GM18499 (cell line): ENCODE measurements around the gene FOXP1.
"Not testable (repeated sequence)": the region's sequence is repeated elsewhere in the genome, so short reads cannot be mapped to it uniquely, and the experiment has no call there.

Experiments
- ATAC-seq: cut with Tn5 transposase; IDR thresholded peaks from one replicate; pipeline ENCODE4 v1.9.1; 2021; ENCODE audit warnings: moderate number of reproducible peaks; ENCODE audit not compliant: insufficient read depth, unreplicated experiment

FOXP1 gene

GRCh38 chr3:71356265-71356664 is 227.3 kb downstream of the FOXP1 start:
- ATAC-seq, result no peak

DNA sequence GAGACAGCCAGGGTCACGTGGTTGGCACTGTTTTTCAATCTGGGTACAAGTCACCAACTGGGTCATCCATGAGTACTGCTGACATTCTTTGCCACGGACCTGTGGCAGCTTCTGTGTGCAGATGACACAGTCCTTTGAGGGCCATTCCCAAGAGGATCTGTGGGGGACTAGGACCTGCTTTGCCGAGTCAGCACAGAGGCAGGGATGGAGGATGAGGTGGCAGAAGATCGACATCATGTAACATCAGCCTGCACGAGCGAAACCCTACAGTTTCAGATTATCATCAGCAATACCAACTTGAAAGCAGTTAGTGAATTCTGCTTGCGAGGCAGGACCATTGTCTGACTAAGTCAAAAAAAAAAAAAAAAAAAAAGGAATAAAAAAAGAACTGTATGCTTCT is 227.7 kb downstream of the FOXP1 start:
- no peak for ATAC-seq

DNA sequence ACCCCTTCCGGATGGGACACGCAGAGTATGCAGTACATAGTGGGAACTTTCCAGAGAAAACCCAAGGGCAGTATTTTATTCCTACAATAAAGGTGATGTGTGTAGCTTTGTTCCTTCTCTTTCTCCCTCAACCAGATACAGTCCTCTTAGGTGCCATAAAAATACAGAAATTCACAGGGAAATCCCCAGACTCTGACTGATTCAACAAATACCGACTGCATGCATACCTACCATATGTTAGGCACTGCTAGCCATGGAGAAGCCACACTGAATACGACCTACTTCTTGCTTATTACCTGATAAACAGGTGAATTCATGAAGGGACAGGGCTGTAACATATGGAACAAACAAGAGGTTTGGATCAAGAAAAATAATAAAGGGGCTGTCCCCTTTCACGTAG is 228.5 kb downstream of the FOXP1 start:
- no peak for ATAC-seq

- ATAC-seq, result no peak
These were observed 232.0 kb downstream of the FOXP1 start for GRCh38 chr3:71351403-71352149.

DNA sequence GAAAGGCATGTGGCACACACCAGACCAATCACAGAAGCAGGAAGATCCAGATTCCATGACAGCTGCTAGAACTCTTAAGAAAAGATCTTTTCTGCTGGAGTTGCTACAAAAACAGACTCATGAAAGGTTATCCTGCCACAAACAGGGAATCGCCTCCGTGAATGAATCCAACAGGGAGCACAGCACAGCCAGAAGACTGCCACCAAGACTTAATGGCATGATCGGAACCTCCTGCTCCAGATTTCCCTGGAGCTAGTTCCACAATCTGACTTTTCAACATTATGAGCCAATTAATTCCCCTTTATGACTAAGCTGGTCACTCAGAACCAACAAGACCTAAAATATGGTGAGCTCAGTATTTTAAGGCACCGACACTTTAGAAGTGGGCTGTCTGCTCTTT is 232.5 kb downstream of the FOXP1 start:
- ATAC-seq, result no peak

DNA sequence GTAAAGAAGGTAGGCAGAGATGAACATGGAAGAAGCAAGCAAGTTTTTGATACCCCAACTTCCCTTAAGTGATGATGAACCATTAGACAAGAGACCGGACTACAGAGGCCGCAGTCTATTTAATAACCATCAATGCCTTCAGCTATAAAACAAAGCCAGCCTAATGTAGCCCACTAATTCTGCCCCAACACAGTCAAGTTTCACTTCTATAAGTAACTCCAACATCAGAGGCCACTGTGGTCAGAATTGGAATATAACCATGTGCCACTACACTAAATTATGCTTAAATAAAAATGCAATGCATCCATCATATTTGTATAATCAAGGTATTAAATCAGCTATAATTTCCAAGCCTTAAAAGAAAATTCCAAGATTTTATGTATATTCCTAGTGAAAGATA is 234.7 kb downstream of the FOXP1 start:
- ATAC-seq, result no peak

DNA sequence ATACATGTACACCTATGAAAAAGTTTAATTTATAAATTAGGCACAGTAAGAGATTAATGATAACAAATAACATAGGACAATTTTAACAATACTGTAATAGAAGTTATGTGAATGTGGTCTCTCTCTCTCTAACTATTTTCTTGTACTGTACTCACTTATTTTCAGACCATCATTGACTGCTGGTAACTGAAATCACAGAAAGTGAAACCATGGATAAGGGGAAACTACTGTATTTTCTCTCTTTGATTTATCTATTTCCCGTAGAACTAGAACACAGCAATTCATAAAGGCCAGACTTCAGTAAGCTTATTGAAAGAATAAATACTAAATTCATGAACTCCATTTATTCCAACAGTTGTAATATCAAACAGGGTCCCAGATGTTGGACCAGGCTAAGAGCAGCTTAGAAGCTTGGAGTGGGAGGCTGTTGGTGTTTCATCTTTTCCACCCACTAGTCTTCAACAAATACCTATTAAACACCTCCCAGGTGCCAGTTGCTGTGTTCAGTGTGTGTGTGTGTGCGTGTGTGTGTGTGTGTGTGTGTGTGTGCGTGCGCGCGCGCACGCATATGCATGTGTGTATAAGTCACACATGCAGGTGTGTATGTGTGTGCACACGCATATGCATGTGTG is 235.4 kb downstream of the FOXP1 start:
- no peak for ATAC-seq

DNA sequence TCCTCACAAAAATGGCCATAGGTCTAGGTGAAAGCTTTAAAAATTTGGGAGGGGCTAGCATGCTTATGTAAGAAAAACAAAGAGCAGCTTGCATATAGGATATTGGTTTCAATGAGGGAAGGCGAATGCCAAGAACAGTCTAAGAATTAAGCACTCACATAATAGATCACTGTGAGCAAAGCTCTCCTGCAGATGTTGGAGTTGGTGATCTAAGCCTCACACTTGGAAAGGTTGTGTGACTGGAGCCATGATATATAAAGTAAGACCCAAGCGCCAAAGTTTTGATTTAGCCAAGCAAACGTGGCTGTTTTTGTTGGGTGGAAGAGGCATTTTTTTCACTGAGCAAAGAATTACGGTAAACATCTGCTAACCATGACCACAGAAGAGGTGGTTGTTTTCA is 237.5 kb downstream of the FOXP1 start:
- ATAC-seq, result no peak

- no peak for ATAC-seq
These were observed 238.0 kb downstream of the FOXP1 start for GRCh38 chr3:71345429-71346040.

- no peak for ATAC-seq
These were observed 241.8 kb downstream of the FOXP1 start for GRCh38 chr3:71341721-71342120.

- no peak for ATAC-seq
These were observed 244.5 kb downstream of the FOXP1 start for GRCh38 chr3:71339049-71339448.

DNA sequence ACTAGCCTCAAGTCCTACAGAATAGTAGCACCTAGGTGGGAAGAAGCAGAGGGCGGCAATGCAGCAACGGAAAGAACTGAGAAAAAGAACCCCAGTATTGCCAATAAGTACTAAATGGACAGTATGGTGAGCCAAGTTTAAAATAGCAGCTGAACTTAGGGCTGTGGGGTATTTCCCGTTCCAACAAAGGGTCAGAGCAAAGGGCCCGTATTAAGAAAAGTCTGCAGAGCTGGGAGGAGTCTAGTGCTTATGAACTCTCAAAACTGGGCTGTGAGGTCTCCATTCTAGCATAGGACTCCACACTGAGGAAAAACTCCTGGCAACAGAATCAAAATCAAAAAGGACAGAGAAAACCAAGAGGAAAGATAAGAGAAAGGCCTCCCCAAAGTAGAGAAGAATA is 250.7 kb downstream of the FOXP1 start:
- ATAC-seq, result no peak

DNA sequence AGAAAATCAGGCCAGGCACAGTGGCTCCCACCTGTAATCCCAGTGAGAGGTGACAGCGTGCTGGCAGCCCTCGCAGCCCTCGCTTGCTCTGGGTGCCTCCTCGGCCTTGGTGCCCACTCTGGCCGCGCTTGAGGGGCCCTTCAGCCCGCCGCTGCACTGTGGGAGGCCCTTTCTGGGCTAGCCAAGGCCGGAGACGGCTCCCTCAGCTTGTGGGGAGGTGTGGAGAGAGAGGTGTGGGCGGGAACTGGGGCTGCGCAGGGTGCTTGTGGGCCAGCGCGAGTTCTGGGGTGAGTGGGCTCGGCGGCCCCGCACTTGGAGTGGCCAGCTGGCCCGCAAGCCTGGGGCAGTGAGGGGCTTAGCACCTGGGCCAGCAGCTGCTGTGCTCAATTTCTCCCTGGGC is 252.6 kb downstream of the FOXP1 start:
- ATAC-seq, result no peak

- no peak for ATAC-seq
These were observed 253.0 kb downstream of the FOXP1 start for GRCh38 chr3:71330505-71330904.

GRCh38 chr3:71329817-71330216 is 253.7 kb downstream of the FOXP1 start:
- ATAC-seq, result no peak

DNA sequence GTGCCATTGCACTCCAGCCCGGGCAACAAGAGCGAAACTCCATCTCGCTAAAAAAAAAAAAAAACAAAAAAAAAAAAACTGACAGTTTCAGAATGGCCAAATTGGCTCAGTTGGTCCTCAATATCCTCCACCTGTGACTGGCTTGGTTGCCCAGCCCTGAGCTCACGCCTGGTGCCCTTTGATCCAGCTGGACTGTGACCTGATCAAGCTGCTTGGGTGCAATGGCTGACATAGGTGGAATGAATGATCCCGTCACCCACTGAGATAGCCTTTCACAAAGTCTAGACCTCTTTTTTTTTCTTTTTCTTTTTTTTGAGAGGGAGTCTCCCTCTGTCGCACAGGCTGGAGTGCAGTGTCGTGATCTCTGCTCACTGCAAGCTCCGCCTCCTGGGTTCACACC is 254.6 kb downstream of the FOXP1 start:
- ATAC-seq, result no peak

- no peak for ATAC-seq
These were observed 255.6 kb downstream of the FOXP1 start for GRCh38 chr3:71327936-71328335.

- ATAC-seq, result no peak
These were observed 257.8 kb downstream of the FOXP1 start for GRCh38 chr3:71325715-71326114.

DNA sequence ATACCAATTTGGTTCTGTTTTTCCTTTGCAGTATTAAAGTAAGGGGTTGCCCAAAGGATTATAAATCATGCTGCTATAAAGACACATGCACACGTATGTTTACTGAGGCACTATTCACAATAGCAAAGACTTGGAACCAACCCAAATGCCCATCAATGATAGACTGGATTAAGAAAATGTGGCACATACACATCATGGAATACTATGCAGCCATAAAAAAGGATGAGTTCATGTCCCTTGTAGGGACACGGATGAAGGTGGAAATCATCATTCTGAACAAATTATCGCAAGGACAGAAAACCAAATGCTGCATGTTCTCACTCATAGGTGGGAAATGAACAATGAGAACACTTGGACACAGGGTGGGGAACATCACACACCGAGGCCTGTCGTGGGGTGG is 259.3 kb downstream of the FOXP1 start:
- not testable (repeated sequence) for ATAC-seq

GRCh38 chr3:71323558-71323957 is 260.0 kb downstream of the FOXP1 start:
- no peak for ATAC-seq

DNA sequence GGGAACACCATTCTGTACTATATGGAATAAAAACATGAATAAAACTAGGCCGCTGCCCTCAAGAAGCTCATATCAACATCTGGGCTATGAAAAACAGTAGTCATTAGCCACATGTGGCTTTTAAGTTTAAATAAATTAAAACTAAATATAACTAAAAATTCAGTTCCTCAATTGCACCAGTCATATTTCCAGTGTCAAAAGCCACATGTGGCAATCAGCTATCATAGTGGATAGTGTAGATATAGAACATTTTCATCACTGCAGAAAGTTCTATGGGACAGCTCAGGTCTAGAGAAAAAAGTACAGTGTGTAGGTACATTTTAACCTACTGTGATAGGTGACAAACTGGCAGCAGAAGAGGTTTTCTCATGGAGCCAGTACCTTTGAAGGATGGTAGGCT is 261.4 kb downstream of the FOXP1 start:
- no peak for ATAC-seq

- no peak for ATAC-seq
These were observed 263.8 kb downstream of the FOXP1 start for GRCh38 chr3:71319771-71320170.
